ENCODE measurements around the gene CHD5.

GRCh38 chr1:6142036-6142621 is 38.0 kb downstream of the CHD5 start:
- TF ChIP-seq CTCF (IDR thresholded peaks at IDR 0.05) (no peak), POLR2A (IDR thresholded peaks at IDR 0.05) (no peak)

Data from adrenal gland (tissue), 5 donors.